Keratinocyte (primary cell): ENCODE results near the gene FAM184B. TPM values are rescaled to one million over a fixed set of nuclear protein-coding genes. Genes with fewer than 3 reads are reported as not detected.

Source experiments
- DNase-seq: peaks from one replicate; pipeline ENCODE4 v3.0.0-alpha.2; 2011; ENCODE audit warnings: low read depth, missing footprints, low spot score
- FAIRE-seq: peaks from 2 replicates; lab custom pipeline; 2011; peaks lifted over from hg19 to GRCh38; lab: Jason Lieb, UNC
- H2AFZ ChIP-seq: 2 replicates; pipeline ENCODE4 v1.6.0; 2012; ENCODE audit warnings: low read length, control low read depth, inconsistent platforms; ENCODE audit not compliant: control insufficient read depth
- H3K27ac ChIP-seq: 2 replicates; pipeline ENCODE4 v1.5.1; 2011; ENCODE audit warnings: low read length; ENCODE audit not compliant: control insufficient read depth, insufficient read depth
- H3K27me3 ChIP-seq: 3 replicates; pipeline ENCODE4 v1.6.0; 2011; ENCODE audit warnings: low read length; ENCODE audit not compliant: control insufficient read depth, insufficient read depth; ENCODE audit errors: extremely low read depth
- H3K36me3 ChIP-seq, 2 experiments: 2 replicates in 1 of 2; 3 replicates in 1 of 2; pipeline ENCODE4 v1.5.1; 2011; ENCODE audit warnings: low read length in 2 of 2, mild to moderate bottlenecking in 1 of 2; ENCODE audit not compliant: control insufficient read depth in 2 of 2, insufficient read depth in 2 of 2; ENCODE audit errors: extremely low read depth in 1 of 2
- H3K4me1 ChIP-seq: 3 replicates; pipeline ENCODE4 v1.5.1; 2011; ENCODE audit warnings: low read length; ENCODE audit not compliant: control insufficient read depth, insufficient read depth; ENCODE audit errors: extremely low read depth
- H3K4me2 ChIP-seq: 3 replicates; pipeline ENCODE4 v1.6.0; 2011; ENCODE audit warnings: low read depth, low read length; ENCODE audit not compliant: control insufficient read depth, insufficient read depth; ENCODE audit errors: extremely low read depth
- H3K4me3 ChIP-seq, 3 experiments: fragments of 200-600 bp in 1 of 3; sonication (generic) in 1 of 3; 2 replicates in 2 of 3; 3 replicates in 1 of 3; pipeline ENCODE4 v1.5.1; 2011 to 2016; ENCODE audit warnings: low read length in 3 of 3, mild to moderate bottlenecking in 3 of 3, control low read depth in 2 of 3, inconsistent platforms in 1 of 3, low read depth in 1 of 3, mixed read lengths in 1 of 3, mixed run types in 1 of 3, moderate library complexity in 1 of 3; ENCODE audit not compliant: control insufficient read depth in 2 of 3, insufficient read depth in 2 of 3; ENCODE audit errors: extremely low read depth in 1 of 3
- H3K79me2 ChIP-seq: 2 replicates; pipeline ENCODE4 v1.6.0; 2012; ENCODE audit warnings: low read length; ENCODE audit not compliant: control insufficient read depth, insufficient read depth
- H3K9ac ChIP-seq: 3 replicates; pipeline ENCODE4 v1.6.0; 2011; ENCODE audit warnings: low read length; ENCODE audit not compliant: control insufficient read depth, insufficient read depth; ENCODE audit errors: extremely low read depth
- H3K9me1 ChIP-seq: 3 replicates; pipeline ENCODE4 v1.6.0; 2011; ENCODE audit warnings: low read length; ENCODE audit not compliant: control insufficient read depth, insufficient read depth; ENCODE audit errors: extremely low read depth
- H3K9me3 ChIP-seq: 2 replicates; pipeline ENCODE4 v1.5.1; 2012; ENCODE audit warnings: low read depth, low read length; ENCODE audit not compliant: control insufficient read depth
- H4K20me1 ChIP-seq: 3 replicates; pipeline ENCODE4 v1.6.0; 2011; ENCODE audit warnings: low read length; ENCODE audit not compliant: control insufficient read depth, insufficient read depth; ENCODE audit errors: extremely low read depth
- CTCF ChIP-seq, 3 experiments: IDR thresholded peaks in 1 of 3; conservative IDR thresholded peaks in 1 of 3; optimal IDR thresholded peaks in 1 of 3; 2 replicates in 2 of 3; 3 replicates in 1 of 3; pipeline versions ENCODE3 to v1.5.1; 2011; ENCODE audit warnings: low read length in 3 of 3, mild to moderate bottlenecking in 3 of 3, moderate library complexity in 2 of 3, control low read depth in 1 of 3, inconsistent platforms in 1 of 3; ENCODE audit not compliant: insufficient read depth in 2 of 3; ENCODE audit errors: extremely low read depth in 1 of 3
- EZH2 ChIP-seq: IDR thresholded peaks from one replicate; pipeline ENCODE4 v1.6.1; 2012; ENCODE audit warnings: inconsistent platforms, mild to moderate bottlenecking, low read length, moderate library complexity
- dilution Hi-C: fragments of 300-500 bp; cut with MboI; formaldehyde crosslinking; loops from one replicate; pipeline ENCODE4 v1.7.0; 2020; ENCODE audit warnings: low sequenced_read_pairs; ENCODE audit not compliant: extremely low pct_ligation_motif_present
- polyA plus RNA-seq, 5 experiments: library from polyadenylated mRNA; depleted of rRNA in 3 of 5; stranded (reverse) in 3 of 5; stranded (forward) in 1 of 5; unstranded in 1 of 5; fragments of >200 nt; gene quantifications; 1 replicate in 1 of 5; 2 replicates in 3 of 5; 3 replicates in 1 of 5; pipeline versions ENCODE4 v1.2.1 to v1.2.3, GENCODE V29; 2011 to 2012; ENCODE audit warnings: missing spikeins in 2 of 5, low read depth in 1 of 5, low replicate concordance in 1 of 5

FAM184B gene
- polyA plus RNA-seq, 1 donor (not counting 4 experiments of a cell fraction or from before 2014, with no cell fraction given) = 0.01 TPM

DNA sequence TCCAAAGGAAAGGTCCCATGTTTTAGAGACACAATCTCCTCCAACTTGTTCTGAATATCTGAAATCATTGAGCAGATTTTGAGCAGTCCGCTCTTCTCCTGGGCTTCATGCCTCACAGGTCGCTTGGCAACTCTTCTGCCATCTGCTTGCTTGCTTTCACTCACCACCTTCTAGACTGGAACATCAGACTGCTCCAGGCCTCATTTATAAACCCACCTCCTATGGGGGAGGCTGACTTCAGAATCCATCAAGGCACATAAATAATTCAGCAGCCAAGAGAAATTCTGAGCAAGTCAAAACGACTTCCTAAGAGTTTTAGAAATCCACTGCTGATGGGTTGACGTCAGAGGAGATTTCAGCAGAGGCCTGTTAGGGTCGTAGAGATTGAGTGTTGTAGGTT, 64.1 kb downstream of the FAM184B start:
- H3K4me3 ChIP-seq = no peak overlapping the region
- DNase-seq (no peak), FAIRE-seq (no peak)
- no peaks in the 10 kb centered on the region for H3K79me2 ChIP-seq
- H3K27ac ChIP-seq = no peak overlapping the region
- H3K27me3 ChIP-seq = no peaks in the 10 kb centered on the region
- dilution Hi-C loops = no loop called here
- H3K9me1 ChIP-seq = no peaks in the 10 kb centered on the region
- no peak overlapping the region for H3K4me2 ChIP-seq
- no peaks in the 10 kb centered on the region for H4K20me1 ChIP-seq
- H3K36me3 ChIP-seq = no peaks in the 10 kb centered on the region
- H3K9ac ChIP-seq = no peak overlapping the region
- H2AFZ ChIP-seq = no peak overlapping the region
- no peaks in the 10 kb centered on the region for H3K9me3 ChIP-seq
- TF ChIP-seq EZH2 (no peak), CTCF (optimal IDR thresholded peaks at IDR 0.05 in 1 of 3, IDR thresholded peaks at IDR 0.05 in 1 of 3, conservative IDR thresholded peaks at IDR 0.05 in 1 of 3; ENCODE audit: extremely low read depth in 1 of 3, insufficient read depth in 2 of 3, low read length in 3 of 3) (no peak)
- H3K4me1 ChIP-seq = peaks cover 5% of the 10 kb centered on the region

GRCh38 chr4:17715511-17715910, 65.9 kb downstream of the FAM184B start:
- Histone ChIP-seq H4K20me1 (no peaks in the 10 kb centered on the region), H3K27me3 (no peaks in the 10 kb centered on the region), H3K9ac (no peak overlapping the region), H3K4me2 (no peak overlapping the region), H3K9me3 (no peaks in the 10 kb centered on the region), H3K36me3 (no peaks in the 10 kb centered on the region), H3K4me1 (no peaks in the 10 kb centered on the region), H2AFZ (no peak overlapping the region), H3K4me3 (no peak overlapping the region), H3K79me2 (no peaks in the 10 kb centered on the region), H3K27ac (no peak overlapping the region), H3K9me1 (no peaks in the 10 kb centered on the region)
- no peak for FAIRE-seq
- no peak for DNase-seq
- dilution Hi-C loops = no loop called here
- no peak for TF ChIP-seq CTCF (optimal IDR thresholded peaks at IDR 0.05 in 1 of 3, IDR thresholded peaks at IDR 0.05 in 1 of 3, conservative IDR thresholded peaks at IDR 0.05 in 1 of 3; ENCODE audit: extremely low read depth in 1 of 3, insufficient read depth in 2 of 3, low read length in 3 of 3)
- TF ChIP-seq EZH2 = no peak
